HG02588 (cell line): ENCODE measurements around the gene TMC7.

ENCODE experiments used
- ATAC-seq: cut with Tn5 transposase; IDR thresholded peaks from one replicate; pipeline ENCODE4 v1.9.1; 2021; ENCODE audit warnings: mild to moderate bottlenecking, moderate library complexity; ENCODE audit not compliant: unreplicated experiment

The TMC7 gene

GRCh38 chr16:19086322-19087199 lies 102.8 kb downstream of the TMC7 start:
- ATAC-seq: peak; percentile 78

GRCh38 chr16:19088341-19088916 lies 104.7 kb downstream of the TMC7 start:
- no peak for ATAC-seq

- ATAC-seq: no peak
These were observed 105.7 kb downstream of the TMC7 start for GRCh38 chr16:19089410-19089955.

- no peak for ATAC-seq
These were observed 107.2 kb downstream of the TMC7 start for GRCh38 chr16:19090916-19091315.

DNA sequence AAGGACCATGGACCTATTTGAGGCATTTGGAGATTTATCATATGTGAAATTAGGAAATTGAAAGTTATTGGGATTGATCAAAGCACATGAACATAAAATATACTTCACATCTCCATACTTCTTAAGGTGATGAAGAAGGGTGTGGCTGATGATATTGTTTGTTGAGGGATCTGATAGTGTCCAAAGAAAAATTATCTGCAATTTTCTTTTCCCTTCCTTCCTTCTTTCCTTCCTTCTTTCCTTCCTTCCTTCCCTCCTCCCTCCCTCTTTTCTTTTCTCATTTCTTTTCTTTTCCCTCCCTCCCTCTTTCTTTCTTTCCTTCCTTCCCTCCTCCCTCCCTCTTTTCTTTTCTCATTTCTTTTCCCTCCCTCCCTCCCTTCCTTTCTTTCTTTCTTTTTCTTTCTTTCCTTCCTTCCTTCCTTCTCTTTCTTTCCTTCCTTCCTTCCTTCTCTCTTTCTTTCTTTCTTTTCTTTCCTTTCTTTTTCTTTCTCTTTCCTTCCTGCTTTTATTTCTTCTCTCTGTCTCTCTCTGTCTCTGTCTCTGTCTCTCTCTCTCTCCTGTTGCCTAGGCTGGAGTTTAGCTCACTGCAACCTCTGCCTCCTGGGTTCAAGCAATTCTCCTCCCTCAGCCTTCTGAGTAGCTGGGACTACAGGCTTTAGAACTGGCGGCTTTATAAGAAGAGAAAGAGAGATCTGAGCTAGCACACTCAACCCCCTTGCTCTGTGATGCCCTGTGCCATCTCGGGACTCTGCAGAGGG lies 109.1 kb downstream of the TMC7 start:
- no peak for ATAC-seq

GRCh38 chr16:19093631-19094541 lies 110.2 kb downstream of the TMC7 start:
- ATAC-seq: no peak

GRCh38 chr16:19094542-19095365 lies 111.0 kb downstream of the TMC7 start:
- ATAC-seq: no peak

GRCh38 chr16:19095654-19096053 lies 111.9 kb downstream of the TMC7 start:
- no peak for ATAC-seq

DNA sequence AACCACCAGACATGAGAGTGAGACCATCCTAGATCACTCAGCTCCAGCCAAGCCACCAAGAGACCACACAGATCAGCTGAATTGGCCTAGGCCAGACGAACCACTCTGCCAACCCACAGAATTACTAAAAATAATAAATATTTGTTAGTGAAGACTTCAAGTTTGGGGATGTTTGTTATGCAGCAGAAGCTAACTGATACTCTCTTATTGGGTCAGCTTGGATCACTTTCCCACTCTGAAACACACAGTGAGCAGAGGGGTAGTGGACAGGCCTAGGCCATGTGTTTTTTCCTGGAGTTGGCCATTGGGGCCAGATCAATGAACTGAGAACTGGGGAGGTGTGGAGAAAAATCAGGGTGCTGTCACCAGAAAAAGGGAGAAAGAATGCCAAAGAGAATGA lies 114.4 kb downstream of the TMC7 start:
- no peak for ATAC-seq

DNA sequence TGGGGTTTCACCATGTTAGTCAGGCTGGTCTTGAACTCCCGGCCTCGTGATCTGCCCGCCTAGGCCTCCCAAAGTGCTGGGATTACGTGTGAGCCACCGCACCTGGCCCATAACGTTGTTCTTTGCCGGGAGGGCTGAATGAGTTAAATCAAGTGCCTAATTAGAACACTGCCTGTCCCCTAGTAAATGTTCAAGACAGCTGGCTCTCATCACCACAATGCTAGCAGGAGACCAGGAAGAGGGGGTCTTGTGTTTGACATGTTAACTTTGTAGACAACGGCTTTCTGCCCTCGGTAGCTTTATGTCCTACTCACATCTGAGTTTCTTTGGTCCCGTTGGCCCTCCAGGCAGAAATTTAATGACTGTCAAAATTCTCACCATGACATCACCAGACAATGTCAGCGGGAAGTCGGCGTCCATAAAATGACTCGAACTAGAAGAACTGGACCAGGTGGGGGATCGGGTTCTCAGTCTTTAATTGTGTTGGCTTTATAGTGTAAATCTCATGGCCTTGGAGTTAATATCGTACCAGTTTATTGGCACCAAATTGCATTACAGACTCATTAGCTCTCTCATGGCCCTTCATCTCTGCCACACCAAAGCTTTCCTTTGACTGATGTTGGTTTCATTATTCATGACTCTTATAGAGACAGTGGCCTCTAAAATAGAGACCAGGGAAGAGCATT lies 118.6 kb downstream of the TMC7 start:
- ATAC-seq: no peak

GRCh38 chr16:19104607-19105006 lies 120.9 kb downstream of the TMC7 start:
- ATAC-seq: no peak

DNA sequence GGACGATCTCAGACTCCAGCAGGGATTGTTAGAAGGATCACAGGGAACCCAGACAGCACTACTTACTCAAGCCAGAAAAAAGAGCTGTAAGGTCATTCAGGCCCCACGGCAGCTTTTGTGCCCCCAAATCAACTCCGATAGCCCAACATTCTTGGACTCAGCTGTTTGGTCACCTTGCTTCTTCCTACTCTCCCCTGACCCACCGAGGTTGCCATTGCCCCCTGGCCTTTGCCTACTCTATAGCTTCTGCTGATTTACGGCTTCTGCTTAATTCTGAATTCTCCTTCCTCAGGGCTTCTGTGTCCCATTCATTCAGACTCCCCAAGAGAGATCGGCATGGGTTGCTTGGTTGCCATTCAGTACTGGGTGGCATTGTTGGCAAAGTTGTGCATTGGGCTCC lies 121.4 kb downstream of the TMC7 start:
- no peak for ATAC-seq

GRCh38 chr16:19105891-19106624 lies 122.3 kb downstream of the TMC7 start:
- ATAC-seq: no peak

DNA sequence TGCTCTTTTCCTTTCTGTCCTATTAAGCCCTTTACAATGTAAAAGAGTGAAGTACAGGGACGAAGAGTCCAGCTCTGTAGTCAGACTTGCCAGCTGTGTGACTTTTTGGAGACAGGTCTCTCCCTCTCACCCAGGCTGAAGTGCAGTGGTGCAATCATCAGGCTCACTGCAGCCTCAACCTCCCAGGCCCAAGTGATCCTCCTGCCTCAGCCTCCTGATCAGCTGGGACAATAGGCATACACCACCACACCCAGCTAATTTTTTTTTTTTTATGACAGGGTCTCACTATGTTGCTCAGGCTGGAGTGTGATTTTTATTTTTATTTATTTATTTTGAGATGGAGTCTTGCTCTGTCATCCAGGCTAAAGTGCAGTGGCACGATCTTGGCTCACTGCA lies 122.9 kb downstream of the TMC7 start:
- no peak for ATAC-seq

DNA sequence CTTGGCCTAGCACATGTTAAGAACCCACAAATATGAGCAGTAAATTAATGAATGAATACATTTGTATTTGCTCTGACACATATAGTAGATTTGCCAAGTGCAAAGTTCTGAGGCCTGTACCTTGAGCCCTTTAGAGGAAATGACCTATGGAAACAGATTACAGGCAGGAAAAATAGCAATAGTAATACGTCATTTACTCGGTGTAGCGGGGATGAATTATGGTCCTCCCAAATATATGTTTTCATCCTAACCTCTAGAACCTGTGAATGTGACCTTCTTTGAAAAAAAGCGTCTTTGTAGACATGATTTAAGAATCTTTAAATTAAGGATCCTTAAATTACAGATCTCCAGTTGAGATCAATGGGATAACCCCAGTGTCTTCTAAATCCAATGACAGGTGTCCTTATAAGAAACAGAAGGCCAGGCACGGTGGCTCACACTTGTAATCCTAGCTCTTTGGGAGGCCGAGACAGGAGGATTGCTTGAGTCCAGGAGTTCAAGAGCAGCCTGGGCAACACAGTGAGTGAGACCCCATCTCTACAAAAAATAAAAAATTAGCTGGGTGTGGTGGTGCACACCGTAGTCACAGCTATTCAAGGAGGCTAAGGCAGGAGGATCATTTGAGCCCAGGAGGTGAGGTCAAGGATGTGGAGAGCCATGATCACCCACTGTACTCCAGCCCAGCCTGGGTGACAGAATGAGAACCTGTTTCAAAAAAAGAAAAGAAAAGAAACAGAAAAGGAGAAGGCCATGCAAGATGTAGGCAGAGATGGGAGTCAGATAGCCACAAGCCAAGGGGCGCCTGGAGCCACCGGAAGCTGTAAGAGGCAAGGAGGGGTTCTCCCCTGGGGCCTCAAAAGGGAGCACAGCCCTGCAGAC lies 124.9 kb downstream of the TMC7 start:
- no peak for ATAC-seq

GRCh38 chr16:19109288-19109664 lies 125.5 kb downstream of the TMC7 start:
- ATAC-seq: no peak
